H1 (cell line): ENCODE results near the gene CASKIN2. TPM values are rescaled to one million over a fixed set of nuclear protein-coding genes. Genes with fewer than 3 reads are reported as not detected.

ENCODE experiments used
- CTCF ChIA-PET: fragments of 300-600 bp; sonication (Branson Sonifier 250); formaldehyde crosslinking; loops from one replicate; lab custom pipeline; 2021; ENCODE audit not compliant: partially characterized antibody; lab: Charles Lee
- POLR2A ChIA-PET: fragments of 300-600 bp; sonication (Branson Sonifier 250); formaldehyde crosslinking; loops from one replicate; lab custom pipeline; 2021; ENCODE audit warnings: inconsistent platforms; ENCODE audit not compliant: partially characterized antibody; lab: Charles Lee
- DNase-seq, 2 experiments: peaks; one replicate each; pipeline versions ENCODE4 v3.0.0 to v3.0.0-alpha.2; 2010 to 2022; ENCODE audit warnings: low spot score in 2 of 2, low read depth in 1 of 2, mixed read lengths in 1 of 2
- FAIRE-seq: peaks from 2 replicates; lab custom pipeline; 2011; peaks lifted over from hg19 to GRCh38; lab: Jason Lieb, UNC
- H2AFZ ChIP-seq: 2 replicates; pipeline ENCODE4 v1.8.1; 2012; ENCODE audit warnings: low read length, inconsistent platforms
- H2AK5ac ChIP-seq: 2 replicates; pipeline ENCODE4 v1.6.1; 2013; ENCODE audit warnings: low read depth, low read length
- H2BK120ac ChIP-seq: replicated peaks from 2 replicates; pipeline ENCODE3; 2013; ENCODE audit warnings: low read depth, low read length, inconsistent platforms
- H2BK12ac ChIP-seq: 2 replicates; pipeline ENCODE4 v1.6.1; 2013; ENCODE audit warnings: low read depth, low read length
- H2BK15ac ChIP-seq: 2 replicates; pipeline ENCODE4 v1.6.1; 2013; ENCODE audit warnings: low read length
- H2BK20ac ChIP-seq: 2 replicates; pipeline ENCODE4 v1.6.1; 2013; ENCODE audit warnings: low read length
- H2BK5ac ChIP-seq: 2 replicates; pipeline ENCODE4 v1.6.1; 2013; ENCODE audit warnings: low read depth, low read length
- H3K14ac ChIP-seq: 2 replicates; pipeline ENCODE4 v1.6.1; 2013; ENCODE audit warnings: inconsistent platforms; ENCODE audit not compliant: insufficient read length
- H3K18ac ChIP-seq: 2 replicates; pipeline ENCODE4 v1.6.1; 2013; ENCODE audit warnings: low read length; ENCODE audit errors: extremely low read depth
- H3K23ac ChIP-seq: 2 replicates; pipeline ENCODE4 v1.6.1; 2013; ENCODE audit warnings: inconsistent platforms; ENCODE audit not compliant: insufficient read length
- H3K23me2 ChIP-seq: 2 replicates; pipeline ENCODE4 v1.6.1; 2013; ENCODE audit warnings: low read depth, low read length
- H3K27ac ChIP-seq: 2 replicates; pipeline ENCODE4 v1.6.1; 2011; ENCODE audit warnings: low read depth, low read length, inconsistent platforms
- H3K27me3 ChIP-seq, 4 experiments: replicated peaks in 1 of 4; 1 replicate in 1 of 4; 2 replicates in 3 of 4; pipeline versions ENCODE4 v1.6.1 to v1.8.1; 2011 to 2013; ENCODE audit warnings: low read length in 3 of 4, mild to moderate bottlenecking in 3 of 4, inconsistent platforms in 2 of 4, mixed read lengths in 2 of 4, moderate library complexity in 1 of 4; ENCODE audit not compliant: control insufficient read depth in 3 of 4, insufficient read depth in 3 of 4; ENCODE audit errors: extremely low read depth in 1 of 4
- H3K36me3 ChIP-seq, 4 experiments: 2 replicates each; pipeline versions ENCODE4 v1.6.1 to v1.8.1; 2011 to 2013; ENCODE audit warnings: mild to moderate bottlenecking in 4 of 4, low read length in 3 of 4, moderate library complexity in 2 of 4, control low read depth in 1 of 4, inconsistent platforms in 1 of 4; ENCODE audit not compliant: insufficient read depth in 4 of 4, control insufficient read depth in 2 of 4
- H3K4ac ChIP-seq: replicated peaks from 2 replicates; pipeline ENCODE3; 2013; ENCODE audit warnings: low read length, low read depth, mixed read lengths, inconsistent platforms; ENCODE audit not compliant: insufficient read length
- H3K4me1 ChIP-seq, 4 experiments: replicated peaks in 1 of 4; 1 replicate in 1 of 4; 2 replicates in 3 of 4; pipeline versions ENCODE4 v1.6.1 to v1.8.1; 2011 to 2013; ENCODE audit warnings: low read length in 3 of 4, inconsistent platforms in 2 of 4, mixed read lengths in 1 of 4; ENCODE audit not compliant: insufficient read depth in 4 of 4, control insufficient read depth in 3 of 4
- H3K4me2 ChIP-seq, 2 experiments: 2 replicates each; pipeline versions ENCODE4 v1.6.1 to v1.8.1; 2011 to 2013; ENCODE audit warnings: low read depth in 2 of 2, low read length in 2 of 2, control low read depth in 1 of 2, inconsistent platforms in 1 of 2, mild to moderate bottlenecking in 1 of 2; ENCODE audit not compliant: insufficient read depth in 1 of 2
- H3K4me3 ChIP-seq, 4 experiments: fragments of 200-600, 300-600 bp in 1 of 4; sonication (generic), shearing (Covaris generic), sonication (Bioruptor Twin) in 1 of 4; 2 replicates each; pipeline versions ENCODE4 v1.5.1 to v1.8.1; 2011 to 2016; ENCODE audit warnings: low read length in 4 of 4, low read depth in 3 of 4, control low read depth in 2 of 4, inconsistent platforms in 2 of 4, mild to moderate bottlenecking in 2 of 4, mixed read lengths in 1 of 4, moderate library complexity in 1 of 4; ENCODE audit not compliant: insufficient read depth in 2 of 4; ENCODE audit errors: extremely low read depth in 1 of 4
- H3K56ac ChIP-seq: replicated peaks from 2 replicates; pipeline ENCODE3; 2013; ENCODE audit warnings: low read depth, mild to moderate bottlenecking, mixed read lengths, low read length, inconsistent platforms; ENCODE audit not compliant: insufficient read length
- H3K79me1 ChIP-seq: 2 replicates; pipeline ENCODE4 v1.6.1; 2013; ENCODE audit warnings: low read depth, low read length, control low read depth
- H3K79me2 ChIP-seq, 2 experiments: 2 replicates each; pipeline versions ENCODE4 v1.6.1 to v1.8.1; 2012 to 2013; ENCODE audit warnings: low read length in 2 of 2, mild to moderate bottlenecking in 2 of 2, inconsistent platforms in 1 of 2; ENCODE audit not compliant: insufficient read depth in 2 of 2, control insufficient read depth in 1 of 2
- H3K9ac ChIP-seq, 4 experiments: replicated peaks in 1 of 4; 1 replicate in 1 of 4; 2 replicates in 3 of 4; pipeline versions ENCODE4 v1.6.1 to v1.8.1; 2011 to 2013; ENCODE audit warnings: low read depth in 3 of 4, low read length in 3 of 4, control low read depth in 2 of 4, mild to moderate bottlenecking in 2 of 4, moderate library complexity in 2 of 4, inconsistent platforms in 1 of 4; ENCODE audit errors: extremely low read depth in 1 of 4
- H3K9me3 ChIP-seq, 2 experiments: 2 replicates each; pipeline versions ENCODE4 v1.6.1 to v1.8.1; 2012 to 2013; ENCODE audit warnings: mild to moderate bottlenecking in 2 of 2, moderate library complexity in 2 of 2, control low read depth in 1 of 2, inconsistent platforms in 1 of 2, low read depth in 1 of 2, low read length in 1 of 2, mixed read lengths in 1 of 2; ENCODE audit not compliant: insufficient read depth in 2 of 2
- H4K20me1 ChIP-seq, 2 experiments: replicated peaks in 1 of 2; 2 replicates each; pipeline versions ENCODE3 to v1.8.1; 2011 to 2013; ENCODE audit warnings: inconsistent platforms in 2 of 2, low read length in 2 of 2, mild to moderate bottlenecking in 1 of 2; ENCODE audit not compliant: insufficient read depth in 2 of 2, control insufficient read depth in 1 of 2
- H4K5ac ChIP-seq: 2 replicates; pipeline ENCODE4 v1.6.1; 2013; ENCODE audit warnings: low read length, low read depth, mixed read lengths, inconsistent platforms; ENCODE audit not compliant: insufficient read length
- H4K8ac ChIP-seq: 2 replicates; pipeline ENCODE4 v1.8.0; 2013; ENCODE audit warnings: mild to moderate bottlenecking, moderate library complexity, low read length, inconsistent platforms; ENCODE audit not compliant: insufficient read depth; ENCODE audit errors: extremely low read depth
- H4K91ac ChIP-seq: replicated peaks from 2 replicates; pipeline ENCODE3; 2013; ENCODE audit warnings: low read length, mixed read lengths, inconsistent platforms; ENCODE audit not compliant: insufficient read length
- ATF2 ChIP-seq: IDR thresholded peaks from 2 replicates; pipeline ENCODE4 v1.6.1; 2012; ENCODE audit warnings: low read length, inconsistent platforms
- BRCA1 ChIP-seq: IDR thresholded peaks from 2 replicates; pipeline ENCODE4 v1.6.1; 2012; ENCODE audit warnings: low read depth, low read length, improper control_type of control experiment
- CBX5 ChIP-seq: fragments of 300-800, 300-1000 bp; sonication (generic); IDR thresholded peaks from 2 replicates; pipeline ENCODE4 v1.7.1; 2016; ENCODE audit warnings: antibody characterized with exemption, low read length, low read depth
- CHD1 ChIP-seq: IDR thresholded peaks from 2 replicates; pipeline ENCODE4 v1.6.1; 2012; ENCODE audit warnings: low read depth, low read length, improper control_type of control experiment
- EZH2 ChIP-seq: fragments of 200-600 bp; sonication (generic); IDR thresholded peaks from 2 replicates; pipeline ENCODE4 v1.7.1; 2012; ENCODE audit warnings: low read depth, mild to moderate bottlenecking, moderate library complexity, low read length, inconsistent platforms; ENCODE audit not compliant: severe bottlenecking
- FOSL1 ChIP-seq: IDR thresholded peaks from 2 replicates; pipeline ENCODE4 v1.6.1; 2011; ENCODE audit warnings: mild to moderate bottlenecking, low read depth, low read length, moderate library complexity; ENCODE audit not compliant: insufficient read depth
- KDM5A ChIP-seq: fragments of 200-600 bp; IDR thresholded peaks from 2 replicates; pipeline ENCODE4 v1.7.1; 2012; ENCODE audit warnings: mild to moderate bottlenecking, low read length, inconsistent platforms, mixed read lengths
- SIN3A ChIP-seq, 2 experiments: IDR thresholded peaks in 1 of 2; conservative IDR thresholded peaks in 1 of 2; 2 replicates each; pipeline ENCODE4 v1.6.1; 2011 to 2012; ENCODE audit warnings: low read length in 2 of 2, improper control_type of control experiment in 1 of 2, low read depth in 1 of 2, mild to moderate bottlenecking in 1 of 2
- SIRT6 ChIP-seq: IDR thresholded peaks from one replicate; pipeline ENCODE4 v1.7.1; 2012; ENCODE audit warnings: low read length, inconsistent platforms
- SUZ12 ChIP-seq: fragments of 200-600 bp; sonication (generic); IDR thresholded peaks from 2 replicates; pipeline ENCODE4 v1.6.1; 2012; ENCODE audit warnings: mild to moderate bottlenecking, inconsistent platforms, low read length, moderate library complexity, mixed read lengths
- TCF12 ChIP-seq: IDR thresholded peaks from 2 replicates; pipeline ENCODE4 v1.6.1; 2011; ENCODE audit warnings: low read depth, mild to moderate bottlenecking, low read length
- TEAD4 ChIP-seq: IDR thresholded peaks from 2 replicates; pipeline ENCODE4 v1.6.1; 2012; ENCODE audit warnings: low read depth, low read length, inconsistent platforms, mixed read lengths
- WGBS, 2 experiments: shearing (Covaris generic) in 1 of 2; methylation state at CpG; one replicate each; pipeline versions ENCODE4 v1.1.6 to v1.1.7; 2013 to 2015; ENCODE audit warnings: low lambda C conversion rate in 2 of 2, mixed read lengths in 2 of 2, inconsistent platforms in 1 of 2, low coverage in 1 of 2, missing lambda C conversion rate in 1 of 2; ENCODE audit not compliant: insufficient replicate concordance in 2 of 2, insufficient coverage in 1 of 2, insufficient read length in 1 of 2; ENCODE audit errors: extremely low coverage in 1 of 2, missing lambda C conversion rate in 1 of 2; 5-methylcytosine and 5-hydroxymethylcytosine counted together
- polyA plus RNA-seq, 7 experiments: library from polyadenylated mRNA; depleted of rRNA in 3 of 7; stranded (reverse) in 5 of 7; unstranded in 2 of 7; fragments of >200 nt in 5 of 7; fragments of 200-250 nt in 2 of 7; gene quantifications; 1 replicate in 5 of 7; 2 replicates in 1 of 7; 4 replicates in 1 of 7; pipeline versions ENCODE4 v1.2.1 to v1.2.3, GENCODE V29; 2011 to 2013; ENCODE audit warnings: missing spikeins in 2 of 7, mixed read lengths in 2 of 7
- total RNA-seq: library from RNA; stranded (reverse); fragmentation: NEBNext Ultra II Directional; extraction: Animal tissue kit (Norgen Biotek cat#: 25700); gene quantifications from 2 replicates; pipeline ENCODE4 v1.2.1, GENCODE V29; 2021

The CASKIN2 gene
- total and polyA plus RNA-seq, 2 of the 8 experiments (the other 6 are each of a cell fraction or from before 2014, with no cell fraction given): 6.7 to 32.3 TPM

DNA sequence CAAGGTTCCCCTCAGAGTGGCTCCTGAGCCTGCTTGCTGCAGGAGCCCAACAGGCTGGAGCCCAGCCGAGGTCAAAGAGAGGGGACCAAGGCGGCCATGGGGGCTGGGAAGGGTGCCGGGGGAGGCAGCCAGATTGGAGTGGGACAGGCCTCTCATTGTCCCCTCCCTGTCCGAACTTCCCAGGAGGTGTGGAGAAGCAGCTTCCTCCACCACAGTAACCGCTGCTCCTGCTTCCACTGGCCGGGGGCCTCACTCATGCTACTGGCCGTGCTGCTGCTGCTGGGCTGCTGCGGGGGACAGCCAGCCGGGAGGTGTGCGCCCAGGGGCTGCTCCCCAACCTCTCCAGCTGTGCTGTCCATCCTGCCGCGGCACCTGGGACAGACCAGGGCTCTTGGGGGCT, 29.6 kb downstream of the CASKIN2 start:
- FAIRE-seq: no peak
- WGBS, 2 experiments: 94% methylated on average over 9 of the region's 12 CpGs; no CpG with 5 or more reads in 1 of the 2 experiments
- no peaks in the 10 kb centered on the region for H3K9me3 ChIP-seq
- no peak overlapping the region for H2BK20ac ChIP-seq
- H2BK120ac ChIP-seq: no peak overlapping the region
- H3K14ac ChIP-seq: no peak overlapping the region
- ChIA-PET POLR2A (interaction anchor here (0.9 to 1.1 kb wide), 4 partner anchors 12 to 16 kb away, joined by 3 to 5 read pairs (median 3); no protein-coding TSS in a partner anchor), CTCF (interaction anchor here (0.5 to 3.3 kb wide), 7 partner anchors 17 to 140 kb away, joined by 3 to 10 read pairs (median 4); no protein-coding TSS in a partner anchor)
- no peak overlapping the region for H3K56ac ChIP-seq
- no peak overlapping the region for H4K91ac ChIP-seq
- H2AK5ac ChIP-seq: no peak overlapping the region
- DNase-seq: no peak
- no peak overlapping the region for H3K4me2 ChIP-seq
- no peak overlapping the region for H3K18ac ChIP-seq
- H2AFZ ChIP-seq: no peak overlapping the region
- H4K5ac ChIP-seq: no peak overlapping the region
- H3K23ac ChIP-seq: no peak overlapping the region
- no peaks in the 10 kb centered on the region; the same call in none of the 2 replicates for H3K79me1 ChIP-seq
- H2BK15ac ChIP-seq: no peak overlapping the region
- no peak overlapping the region for H3K4ac ChIP-seq
- H3K9ac ChIP-seq: no peak overlapping the region
- H2BK5ac ChIP-seq: no peak overlapping the region
- peaks cover 0 to 1% (median 0%) of the 10 kb centered on the region in 4 experiments; a peak in 3 of 7 replicates for H3K4me1 ChIP-seq
- H3K27me3 ChIP-seq: no peaks in the 10 kb centered on the region
- H3K23me2 ChIP-seq: no peaks in the 10 kb centered on the region
- H3K4me3 ChIP-seq: no peak overlapping the region
- no peak overlapping the region for H4K8ac ChIP-seq
- peaks cover 0 to 2% (median 0%) of the 10 kb centered on the region in 4 experiments; a peak in 1 of 8 replicates for H3K36me3 ChIP-seq
- no peaks in the 10 kb centered on the region for H3K79me2 ChIP-seq
- H2BK12ac ChIP-seq: no peak overlapping the region
- no peak overlapping the region for H3K27ac ChIP-seq
- H4K20me1 ChIP-seq: peaks cover 0 to 7% of the 10 kb centered on the region in 2 experiments
- TF ChIP-seq BRCA1: no peak
- no peak for TF ChIP-seq ATF2
- no peak for TF ChIP-seq TCF12
- TF ChIP-seq EZH2: no peak
- no peak for TF ChIP-seq TEAD4
- TF ChIP-seq SIRT6: no peak
- TF ChIP-seq CBX5: no peak
- TF ChIP-seq KDM5A: no peak
- no peak for TF ChIP-seq SIN3A (conservative IDR thresholded peaks at IDR 0.05 in 1 of 2, IDR thresholded peaks at IDR 0.05 in 1 of 2; ENCODE audit: low read depth in 1 of 2, low read length in 2 of 2)
- TF ChIP-seq FOSL1: no peak
- no peak for TF ChIP-seq CHD1
- no peak for TF ChIP-seq SUZ12
